Measurements from ENCODE around the gene AGO4.

DNA sequence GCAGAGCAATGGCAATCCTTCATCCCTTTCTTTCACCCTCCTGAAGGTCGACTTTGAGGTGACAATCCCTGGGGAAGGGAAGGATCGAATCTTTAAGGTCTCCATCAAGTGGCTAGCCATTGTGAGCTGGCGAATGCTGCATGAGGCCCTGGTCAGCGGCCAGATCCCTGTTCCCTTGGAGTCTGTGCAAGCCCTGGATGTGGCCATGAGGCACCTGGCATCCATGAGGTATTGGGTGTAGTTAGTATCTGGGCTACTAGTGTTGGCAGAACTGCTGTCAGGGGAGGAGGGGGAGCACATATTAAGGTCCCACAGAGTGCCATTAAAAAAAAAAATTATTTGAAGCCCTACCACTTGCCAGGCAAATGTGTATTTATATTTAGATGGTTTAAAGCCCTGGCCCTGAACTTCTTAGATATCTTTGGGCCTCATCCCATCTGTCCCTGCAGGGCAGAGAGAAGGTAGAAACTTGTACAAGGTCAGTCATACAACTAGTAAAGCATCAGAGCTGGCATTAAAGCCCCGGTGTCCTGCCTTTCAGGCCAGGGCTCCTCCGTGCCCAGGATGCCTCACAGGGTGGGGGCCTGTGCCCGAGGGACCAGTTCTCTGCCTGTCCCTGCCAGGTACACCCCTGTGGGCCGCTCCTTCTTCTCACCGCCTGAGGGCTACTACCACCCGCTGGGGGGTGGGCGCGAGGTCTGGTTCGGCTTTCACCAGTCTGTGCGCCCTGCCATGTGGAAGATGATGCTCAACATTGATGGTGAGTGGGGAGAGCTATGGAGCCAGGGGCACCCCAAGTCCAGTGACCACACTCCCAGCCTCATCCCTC, 85.4 kb downstream of the AGO4 start:
- no peak for TF ChIP-seq POLR2AphosphoS5 (IDR thresholded peaks at IDR 0.05; ENCODE audit: low read depth, low read length)
- TF ChIP-seq, protein P1, sequence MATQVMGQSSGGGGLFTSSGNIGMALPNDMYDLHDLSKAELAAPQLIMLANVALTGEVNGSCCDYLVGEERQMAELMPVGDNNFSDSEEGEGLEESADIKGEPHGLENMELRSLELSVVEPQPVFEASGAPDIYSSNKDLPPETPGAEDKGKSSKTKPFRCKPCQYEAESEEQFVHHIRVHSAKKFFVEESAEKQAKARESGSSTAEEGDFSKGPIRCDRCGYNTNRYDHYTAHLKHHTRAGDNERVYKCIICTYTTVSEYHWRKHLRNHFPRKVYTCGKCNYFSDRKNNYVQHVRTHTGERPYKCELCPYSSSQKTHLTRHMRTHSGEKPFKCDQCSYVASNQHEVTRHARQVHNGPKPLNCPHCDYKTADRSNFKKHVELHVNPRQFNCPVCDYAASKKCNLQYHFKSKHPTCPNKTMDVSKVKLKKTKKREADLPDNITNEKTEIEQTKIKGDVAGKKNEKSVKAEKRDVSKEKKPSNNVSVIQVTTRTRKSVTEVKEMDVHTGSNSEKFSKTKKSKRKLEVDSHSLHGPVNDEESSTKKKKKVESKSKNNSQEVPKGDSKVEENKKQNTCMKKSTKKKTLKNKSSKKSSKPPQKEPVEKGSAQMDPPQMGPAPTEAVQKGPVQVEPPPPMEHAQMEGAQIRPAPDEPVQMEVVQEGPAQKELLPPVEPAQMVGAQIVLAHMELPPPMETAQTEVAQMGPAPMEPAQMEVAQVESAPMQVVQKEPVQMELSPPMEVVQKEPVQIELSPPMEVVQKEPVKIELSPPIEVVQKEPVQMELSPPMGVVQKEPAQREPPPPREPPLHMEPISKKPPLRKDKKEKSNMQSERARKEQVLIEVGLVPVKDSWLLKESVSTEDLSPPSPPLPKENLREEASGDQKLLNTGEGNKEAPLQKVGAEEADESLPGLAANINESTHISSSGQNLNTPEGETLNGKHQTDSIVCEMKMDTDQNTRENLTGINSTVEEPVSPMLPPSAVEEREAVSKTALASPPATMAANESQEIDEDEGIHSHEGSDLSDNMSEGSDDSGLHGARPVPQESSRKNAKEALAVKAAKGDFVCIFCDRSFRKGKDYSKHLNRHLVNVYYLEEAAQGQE (IDR thresholded peaks at IDR 0.05; ENCODE audit: insufficient read depth in 1 of 2, low read depth in 2 of 2, low read length in 1 of 2) = no peak
- TF ChIP-seq, protein P2, sequence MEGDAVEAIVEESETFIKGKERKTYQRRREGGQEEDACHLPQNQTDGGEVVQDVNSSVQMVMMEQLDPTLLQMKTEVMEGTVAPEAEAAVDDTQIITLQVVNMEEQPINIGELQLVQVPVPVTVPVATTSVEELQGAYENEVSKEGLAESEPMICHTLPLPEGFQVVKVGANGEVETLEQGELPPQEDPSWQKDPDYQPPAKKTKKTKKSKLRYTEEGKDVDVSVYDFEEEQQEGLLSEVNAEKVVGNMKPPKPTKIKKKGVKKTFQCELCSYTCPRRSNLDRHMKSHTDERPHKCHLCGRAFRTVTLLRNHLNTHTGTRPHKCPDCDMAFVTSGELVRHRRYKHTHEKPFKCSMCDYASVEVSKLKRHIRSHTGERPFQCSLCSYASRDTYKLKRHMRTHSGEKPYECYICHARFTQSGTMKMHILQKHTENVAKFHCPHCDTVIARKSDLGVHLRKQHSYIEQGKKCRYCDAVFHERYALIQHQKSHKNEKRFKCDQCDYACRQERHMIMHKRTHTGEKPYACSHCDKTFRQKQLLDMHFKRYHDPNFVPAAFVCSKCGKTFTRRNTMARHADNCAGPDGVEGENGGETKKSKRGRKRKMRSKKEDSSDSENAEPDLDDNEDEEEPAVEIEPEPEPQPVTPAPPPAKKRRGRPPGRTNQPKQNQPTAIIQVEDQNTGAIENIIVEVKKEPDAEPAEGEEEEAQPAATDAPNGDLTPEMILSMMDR (IDR thresholded peaks at IDR 0.05) = no peak

All from Panc1 (cell line).